ENCODE measurements around the gene UBE2F.
"Not testable (repeated sequence)": the region's sequence is repeated elsewhere in the genome, so short reads cannot be mapped to it uniquely, and the experiment has no call there.

Gene UBE2F

DNA sequence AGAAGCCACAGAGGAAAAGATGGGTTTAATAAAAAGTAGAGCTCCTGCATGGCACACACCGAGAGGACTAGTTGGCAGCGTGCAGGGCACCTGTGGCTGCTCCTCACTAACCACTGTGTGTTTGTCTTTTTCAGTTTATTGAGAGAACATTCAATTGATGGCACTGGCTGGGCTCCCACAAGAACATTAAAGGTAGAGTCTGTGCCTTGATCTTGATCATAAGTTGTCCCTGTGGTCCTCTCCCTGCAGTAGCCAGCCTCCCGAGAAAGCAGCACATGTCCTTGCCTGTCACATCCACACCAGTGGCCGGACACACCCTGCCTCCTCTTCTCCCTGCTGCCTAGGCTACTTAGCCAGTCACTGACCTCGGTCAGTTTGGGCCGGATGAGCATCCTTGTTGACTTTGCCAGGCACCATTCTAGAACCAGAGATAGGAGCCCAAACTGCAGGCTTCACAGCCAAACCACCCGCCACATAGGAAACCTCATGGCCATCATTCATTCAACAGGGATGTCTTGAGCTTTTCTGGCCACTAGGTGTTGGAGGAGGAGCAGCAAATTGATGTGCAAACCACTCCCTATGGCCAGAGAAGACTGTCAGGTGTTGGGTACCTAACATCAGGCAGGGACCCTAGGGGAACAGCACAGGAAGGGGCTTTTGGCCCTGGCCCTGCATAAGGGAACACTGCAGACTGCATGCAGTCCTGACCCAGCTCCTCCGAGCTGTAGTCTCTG lies 63.8 kb downstream of the UBE2F start:
- H3K4me3 ChIP-seq (ENCODE audit: extremely low read depth, insufficient read depth, low read length, poor library complexity, severe bottlenecking) = no peak overlapping the region
- WGBS, 2 experiments (ENCODE audit: insufficient coverage in 2 of 2) = 89 to 95% methylated on average over 5 of the region's 8 CpGs
- H3K9me3 ChIP-seq (ENCODE audit: control insufficient read depth, low read length) = no peaks in the 10 kb centered on the region
- H3K36me3 ChIP-seq (ENCODE audit: control insufficient read depth, insufficient read depth, low read length) = peaks cover 66% of the 10 kb centered on the region
- H3K27ac ChIP-seq (ENCODE audit: low read depth, low read length, severe bottlenecking) = no peak overlapping the region
- no peaks in the 10 kb centered on the region for H3K4me1 ChIP-seq (ENCODE audit: control insufficient read depth, insufficient read depth, low read length, poor library complexity, severe bottlenecking)

DNA sequence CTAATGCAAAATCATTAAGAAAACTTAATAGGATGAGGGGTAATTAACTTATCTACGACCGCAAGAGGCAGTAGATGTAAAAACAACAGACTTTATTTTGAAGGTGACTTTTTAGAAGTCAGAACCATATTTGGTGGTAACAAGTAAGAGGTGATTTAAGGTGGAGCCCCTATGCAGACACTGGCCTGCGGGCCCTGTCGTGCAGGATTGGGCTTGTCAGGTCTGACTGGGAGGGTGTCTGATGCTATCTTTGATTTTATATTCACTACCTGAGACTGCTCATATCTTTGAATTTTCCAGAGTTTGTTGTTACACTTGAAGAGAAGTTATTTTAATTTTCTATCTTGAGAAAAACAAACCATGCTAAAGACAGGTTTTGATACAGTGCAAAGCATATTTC lies 64.9 kb downstream of the UBE2F start:
- 100% methylated on average over 2 of the region's 4 CpGs for WGBS, 2 experiments (ENCODE audit: insufficient coverage in 2 of 2)
- H3K36me3 ChIP-seq (ENCODE audit: control insufficient read depth, insufficient read depth, low read length) = peaks cover 69% of the 10 kb centered on the region
- H3K27ac ChIP-seq (ENCODE audit: low read depth, low read length, severe bottlenecking) = no peak overlapping the region
- no peak overlapping the region for H3K4me3 ChIP-seq (ENCODE audit: extremely low read depth, insufficient read depth, low read length, poor library complexity, severe bottlenecking)
- H3K9me3 ChIP-seq (ENCODE audit: control insufficient read depth, low read length) = no peaks in the 10 kb centered on the region
- no peaks in the 10 kb centered on the region for H3K4me1 ChIP-seq (ENCODE audit: control insufficient read depth, insufficient read depth, low read length, poor library complexity, severe bottlenecking)

DNA sequence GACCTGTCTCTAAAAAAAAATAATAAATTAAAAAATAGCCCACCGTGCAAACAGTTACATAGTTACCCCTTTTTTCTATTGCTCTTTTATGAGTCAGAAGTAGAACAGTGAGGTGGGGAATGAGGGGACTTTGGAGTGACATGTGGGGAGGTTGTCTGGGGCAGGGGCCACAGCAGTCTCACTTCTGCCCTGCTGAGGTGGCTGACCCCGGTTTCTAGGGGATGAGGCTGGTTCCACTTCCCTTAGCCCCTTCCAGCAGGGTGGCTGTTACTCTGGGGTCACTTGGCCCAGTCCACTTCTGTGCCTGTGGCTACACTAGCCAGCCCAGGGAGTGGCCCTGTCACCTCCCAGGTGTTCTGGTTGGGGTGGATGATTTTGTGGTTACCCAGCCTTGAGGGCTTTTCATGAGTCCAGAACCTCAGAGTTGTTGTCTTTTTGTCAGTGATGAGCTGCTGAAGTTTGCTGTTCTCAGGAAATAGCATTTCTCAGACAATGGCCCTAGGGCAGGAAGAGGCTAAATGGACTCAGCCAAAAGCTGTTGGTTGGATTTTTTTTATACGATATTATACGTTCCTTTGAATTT lies 66.0 kb downstream of the UBE2F start:
- Histone ChIP-seq H3K4me1 (ENCODE audit: control insufficient read depth, insufficient read depth, low read length, poor library complexity, severe bottlenecking) (no peaks in the 10 kb centered on the region), H3K4me3 (ENCODE audit: extremely low read depth, insufficient read depth, low read length, poor library complexity, severe bottlenecking) (no peak overlapping the region), H3K9me3 (ENCODE audit: control insufficient read depth, low read length) (no peaks in the 10 kb centered on the region), H3K36me3 (ENCODE audit: control insufficient read depth, insufficient read depth, low read length) (peaks cover 76% of the 10 kb centered on the region), H3K27ac (ENCODE audit: low read depth, low read length, severe bottlenecking) (no peak overlapping the region)
- WGBS, 2 experiments (ENCODE audit: insufficient coverage in 2 of 2) = 92 to 95% methylated on average over 3 of the region's 4 CpGs

DNA sequence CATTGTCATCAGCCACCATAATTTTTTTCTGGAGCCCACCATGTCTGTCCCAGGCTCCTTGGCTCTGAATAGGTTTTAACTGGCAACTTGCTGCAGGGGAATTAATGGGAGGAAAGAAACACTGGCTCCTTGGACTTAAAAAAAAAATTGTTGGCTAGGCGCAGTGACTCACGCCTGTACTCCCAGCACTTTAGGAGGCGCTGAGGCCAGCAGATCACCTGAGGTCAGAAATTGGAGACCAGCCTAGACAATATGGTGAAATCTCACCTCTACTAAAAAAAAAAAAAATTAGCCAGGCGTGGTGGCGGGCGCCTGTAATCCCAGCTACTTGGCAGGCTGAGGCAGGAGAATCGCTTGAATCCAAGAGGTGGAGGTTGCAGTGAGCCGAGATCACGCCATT lies 67.2 kb downstream of the UBE2F start:
- not testable (repeated sequence) for H3K27ac ChIP-seq (ENCODE audit: low read depth, low read length, severe bottlenecking); H3K9me3 ChIP-seq (ENCODE audit: control insufficient read depth, low read length); H3K4me3 ChIP-seq (ENCODE audit: extremely low read depth, insufficient read depth, low read length, poor library complexity, severe bottlenecking); H3K4me1 ChIP-seq (ENCODE audit: control insufficient read depth, insufficient read depth, low read length, poor library complexity, severe bottlenecking)
- 92 to 100% methylated on average over 7 to 8 of the region's 9 CpGs for whole genome bisulfite sequencing, 2 experiments (ENCODE audit: insufficient coverage in 2 of 2)
- peaks cover 81% of the 10 kb centered on the region for H3K36me3 ChIP-seq (ENCODE audit: control insufficient read depth, insufficient read depth, low read length)

DNA sequence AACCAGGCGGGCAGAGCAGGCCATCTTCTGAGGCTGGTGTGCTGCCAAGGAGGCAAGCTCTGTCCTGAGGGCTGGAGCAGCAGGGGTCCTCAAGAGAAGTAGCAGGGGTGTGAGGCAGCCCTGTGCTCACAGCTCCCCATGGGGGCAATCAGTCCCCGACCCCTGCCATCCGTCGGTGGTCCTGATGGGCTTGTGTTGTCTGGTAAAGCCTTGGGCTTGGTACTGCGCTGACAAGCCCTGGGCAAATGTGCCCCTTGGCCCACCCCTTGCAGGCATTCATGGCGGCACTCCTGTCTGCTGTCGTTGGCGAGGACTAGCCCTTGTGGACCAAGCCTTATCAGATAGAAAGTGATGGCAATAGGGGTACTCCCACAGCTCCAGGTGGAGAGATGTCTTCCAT lies 71.4 kb downstream of the UBE2F start:
- Histone ChIP-seq H3K36me3 (ENCODE audit: control insufficient read depth, insufficient read depth, low read length) (peaks cover 88% of the 10 kb centered on the region), H3K4me3 (ENCODE audit: extremely low read depth, insufficient read depth, low read length, poor library complexity, severe bottlenecking) (no peak overlapping the region), H3K4me1 (ENCODE audit: control insufficient read depth, insufficient read depth, low read length, poor library complexity, severe bottlenecking) (no peaks in the 10 kb centered on the region), H3K27ac (ENCODE audit: low read depth, low read length, severe bottlenecking) (no peak overlapping the region), H3K9me3 (ENCODE audit: control insufficient read depth, low read length) (no peaks in the 10 kb centered on the region)
- 94 to 96% methylated on average over 7 of the region's 8 CpGs for WGBS, 2 experiments (ENCODE audit: insufficient coverage in 2 of 2)

DNA sequence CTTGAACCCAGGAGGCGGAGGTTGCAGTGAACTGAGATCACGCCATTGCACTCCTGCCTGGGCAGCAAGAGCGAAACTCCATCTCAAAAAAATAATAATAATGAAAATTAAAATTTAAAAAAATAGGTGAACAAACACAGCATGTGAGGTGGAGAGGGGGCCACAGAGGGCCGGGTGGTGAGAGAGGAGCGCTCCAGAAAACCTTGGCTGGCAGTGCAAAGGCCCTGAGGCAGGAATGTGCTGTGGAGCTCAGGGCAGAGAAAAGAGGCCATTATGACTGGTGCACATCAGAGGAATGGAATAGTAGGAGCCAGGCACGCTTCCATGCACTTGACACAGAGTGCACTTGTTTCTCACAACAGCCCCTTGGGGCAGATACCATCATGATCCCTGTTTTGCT lies 72.3 kb downstream of the UBE2F start:
- Histone ChIP-seq H3K36me3 (ENCODE audit: control insufficient read depth, insufficient read depth, low read length) (peaks cover 85% of the 10 kb centered on the region), H3K9me3 (ENCODE audit: control insufficient read depth, low read length) (no peaks in the 10 kb centered on the region), H3K4me1 (ENCODE audit: control insufficient read depth, insufficient read depth, low read length, poor library complexity, severe bottlenecking) (no peaks in the 10 kb centered on the region), H3K27ac (ENCODE audit: low read depth, low read length, severe bottlenecking) (no peak overlapping the region), H3K4me3 (ENCODE audit: extremely low read depth, insufficient read depth, low read length, poor library complexity, severe bottlenecking) (no peak overlapping the region)
- 80 to 97% methylated on average over 4 of the region's 6 CpGs for WGBS, 2 experiments (ENCODE audit: insufficient coverage in 2 of 2)

DNA sequence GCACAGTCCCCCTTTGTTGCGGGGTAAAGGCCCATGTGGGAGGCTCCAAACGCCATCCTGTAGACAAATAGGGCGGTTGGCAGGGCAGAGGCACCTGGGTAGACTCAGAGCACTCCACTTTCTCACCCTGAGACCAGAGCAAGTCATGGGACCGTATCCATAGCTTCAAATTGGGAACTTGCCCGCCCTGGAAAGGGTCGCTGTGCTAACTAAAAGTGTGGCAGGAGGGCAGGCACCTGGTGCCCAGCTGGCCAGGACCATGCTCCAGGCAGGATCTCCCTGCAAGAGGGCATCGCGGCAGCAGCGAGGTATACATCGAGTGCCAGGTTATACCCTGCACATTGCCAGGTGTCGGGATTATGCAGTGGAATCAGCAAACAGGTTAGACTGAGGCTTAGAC lies 73.2 kb downstream of the UBE2F start:
- Histone ChIP-seq H3K9me3 (ENCODE audit: control insufficient read depth, low read length) (no peaks in the 10 kb centered on the region), H3K27ac (ENCODE audit: low read depth, low read length, severe bottlenecking) (no peak overlapping the region), H3K36me3 (ENCODE audit: control insufficient read depth, insufficient read depth, low read length) (peaks cover 82% of the 10 kb centered on the region), H3K4me3 (ENCODE audit: extremely low read depth, insufficient read depth, low read length, poor library complexity, severe bottlenecking) (no peak overlapping the region), H3K4me1 (ENCODE audit: control insufficient read depth, insufficient read depth, low read length, poor library complexity, severe bottlenecking) (no peaks in the 10 kb centered on the region)
- WGBS, 2 experiments (ENCODE audit: insufficient coverage in 2 of 2) = 93 to 98% methylated on average over 11 of the region's 11 CpGs

DNA sequence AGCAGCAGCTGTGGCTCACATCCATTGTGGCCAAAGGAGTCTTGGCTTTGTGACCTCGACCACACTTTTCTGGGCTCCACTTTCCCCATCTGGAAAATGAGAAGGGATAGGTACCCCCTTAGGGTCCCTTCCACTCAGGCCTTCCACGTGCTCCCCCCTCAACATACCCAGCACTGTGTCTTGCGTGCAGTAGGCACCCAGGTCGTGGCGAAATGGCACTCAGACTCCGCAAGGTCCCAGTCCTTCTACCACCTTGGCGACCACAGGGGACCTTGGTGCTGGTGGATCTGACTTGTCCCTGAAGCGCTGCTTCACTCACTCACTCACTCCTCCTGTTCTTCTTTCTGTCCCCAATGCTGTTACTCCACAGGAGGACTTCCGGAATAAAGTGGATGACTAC lies 74.1 kb downstream of the UBE2F start:
- Histone ChIP-seq H3K27ac (ENCODE audit: low read depth, low read length, severe bottlenecking) (no peak overlapping the region), H3K4me3 (ENCODE audit: extremely low read depth, insufficient read depth, low read length, poor library complexity, severe bottlenecking) (no peak overlapping the region), H3K4me1 (ENCODE audit: control insufficient read depth, insufficient read depth, low read length, poor library complexity, severe bottlenecking) (no peaks in the 10 kb centered on the region), H3K36me3 (ENCODE audit: control insufficient read depth, insufficient read depth, low read length) (peaks cover 79% of the 10 kb centered on the region), H3K9me3 (ENCODE audit: control insufficient read depth, low read length) (no peaks in the 10 kb centered on the region)
- WGBS, 2 experiments (ENCODE audit: insufficient coverage in 2 of 2) = 82 to 98% methylated on average over 8 of the region's 9 CpGs

DNA sequence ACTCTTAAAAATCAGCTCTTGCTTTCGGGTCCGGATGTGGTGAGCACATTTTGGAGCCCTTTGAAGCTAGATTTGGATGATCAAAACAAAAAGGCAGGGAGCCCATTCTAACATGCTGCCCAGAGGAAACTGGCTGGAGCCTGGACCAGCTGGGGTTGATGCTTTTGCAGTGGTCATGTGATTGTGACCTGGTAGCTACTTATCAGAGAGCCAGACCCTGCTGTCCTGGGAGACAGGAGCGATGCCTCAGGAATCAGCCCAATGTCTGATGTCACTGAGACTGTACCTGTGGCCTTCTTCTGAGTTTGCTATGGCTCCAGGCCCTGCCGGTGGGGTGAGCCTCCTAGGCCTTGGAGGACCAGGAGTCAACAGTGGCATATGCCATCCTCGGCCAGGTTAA lies 75.3 kb downstream of the UBE2F start:
- peaks cover 76% of the 10 kb centered on the region for H3K36me3 ChIP-seq (ENCODE audit: control insufficient read depth, insufficient read depth, low read length)
- H3K4me1 ChIP-seq (ENCODE audit: control insufficient read depth, insufficient read depth, low read length, poor library complexity, severe bottlenecking) = no peaks in the 10 kb centered on the region
- WGBS, 2 experiments (ENCODE audit: insufficient coverage in 2 of 2) = 94% methylated on average over 3 to 5 of the region's 5 CpGs
- H3K9me3 ChIP-seq (ENCODE audit: control insufficient read depth, low read length) = no peaks in the 10 kb centered on the region
- H3K27ac ChIP-seq (ENCODE audit: low read depth, low read length, severe bottlenecking) = no peak overlapping the region
- no peak overlapping the region for H3K4me3 ChIP-seq (ENCODE audit: extremely low read depth, insufficient read depth, low read length, poor library complexity, severe bottlenecking)

DNA sequence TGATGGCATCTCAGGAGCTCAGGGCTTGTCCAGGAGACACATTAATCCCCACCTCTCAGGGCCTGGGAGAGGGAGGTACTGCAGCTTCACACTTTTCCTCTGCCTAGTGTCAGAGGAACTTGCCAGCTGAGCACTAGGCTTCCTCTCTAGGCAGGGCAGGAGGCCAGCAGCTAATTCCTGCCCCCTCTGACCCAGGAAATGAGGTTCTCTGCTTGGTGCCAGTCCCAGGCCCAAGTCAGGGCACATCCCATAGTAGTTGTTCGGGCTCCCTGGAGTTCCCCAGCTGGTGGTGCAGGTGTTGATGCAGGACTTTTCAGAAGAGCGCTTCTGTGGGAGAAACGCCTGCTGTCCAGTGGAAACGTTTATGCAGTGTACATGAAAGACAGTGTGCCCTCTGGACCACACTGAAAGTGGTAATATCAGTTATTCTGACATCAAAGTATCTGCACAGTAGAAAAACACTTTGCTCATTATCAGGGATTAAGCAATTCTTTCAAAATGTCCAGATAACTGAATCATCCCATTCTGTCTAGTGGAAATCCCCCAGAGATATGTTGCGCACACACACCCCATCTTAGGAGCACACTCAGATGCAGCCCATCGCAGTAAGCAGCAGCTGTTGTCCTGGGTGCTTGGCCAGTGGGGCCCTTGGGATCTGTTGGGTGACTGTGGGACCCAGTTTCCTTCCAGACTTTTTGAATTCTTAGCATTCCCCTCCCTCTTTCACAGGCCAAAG lies 76.2 kb downstream of the UBE2F start:
- no peak overlapping the region for H3K4me3 ChIP-seq (ENCODE audit: extremely low read depth, insufficient read depth, low read length, poor library complexity, severe bottlenecking)
- H3K36me3 ChIP-seq (ENCODE audit: control insufficient read depth, insufficient read depth, low read length) = peaks cover 68% of the 10 kb centered on the region
- 92 to 94% methylated on average over 3 to 4 of the region's 6 CpGs for WGBS, 2 experiments (ENCODE audit: insufficient coverage in 2 of 2)

DNA sequence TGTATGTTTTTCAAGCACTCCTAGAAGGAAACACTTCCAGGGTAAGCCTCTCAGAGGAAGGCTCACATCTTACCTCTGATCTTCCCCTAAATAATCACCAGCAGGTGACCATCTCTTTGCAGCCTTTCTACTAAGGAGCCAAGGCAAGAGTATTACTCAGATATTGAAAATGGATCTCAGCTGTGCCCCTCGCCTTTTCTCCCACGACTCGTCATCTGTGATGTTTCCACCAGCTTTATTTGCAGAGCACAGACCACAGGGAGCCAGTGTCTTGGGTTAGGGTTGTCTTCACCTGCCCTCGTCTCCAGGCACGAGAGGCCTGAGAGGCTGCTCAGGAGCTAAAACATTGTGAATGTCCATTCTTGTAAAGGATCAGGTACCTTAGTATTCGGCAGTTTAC lies 77.0 kb downstream of the UBE2F start:
- H3K27ac ChIP-seq (ENCODE audit: low read depth, low read length, severe bottlenecking) = no peak overlapping the region
- H3K9me3 ChIP-seq (ENCODE audit: control insufficient read depth, low read length) = peaks cover 9% of the 10 kb centered on the region
- H3K36me3 ChIP-seq (ENCODE audit: control insufficient read depth, insufficient read depth, low read length) = peaks cover 60% of the 10 kb centered on the region
- H3K4me3 ChIP-seq (ENCODE audit: extremely low read depth, insufficient read depth, low read length, poor library complexity, severe bottlenecking) = no peak overlapping the region
- H3K4me1 ChIP-seq (ENCODE audit: control insufficient read depth, insufficient read depth, low read length, poor library complexity, severe bottlenecking) = no peaks in the 10 kb centered on the region
- WGBS, 2 experiments (ENCODE audit: insufficient coverage in 2 of 2) = 98 to 100% methylated on average over 1 to 6 of the region's 6 CpGs

More for the DNA sequence above, 76.2 kb downstream of the UBE2F start:
- peaks cover 3% of the 10 kb centered on the region for H3K9me3 ChIP-seq (ENCODE audit: control insufficient read depth, low read length)
- H3K4me1 ChIP-seq (ENCODE audit: control insufficient read depth, insufficient read depth, low read length, poor library complexity, severe bottlenecking) = no peaks in the 10 kb centered on the region
- H3K27ac ChIP-seq (ENCODE audit: low read depth, low read length, severe bottlenecking) = no peak overlapping the region
